ENCODE results near the gene EIF4B. TPM values are rescaled to one million over a fixed set of nuclear protein-coding genes. Genes with fewer than 3 reads are reported as not detected.

The EIF4B gene
- total and polyA plus RNA-seq, 2 of the 8 experiments (the other 6 are each of a cell fraction or from before 2014, with no cell fraction given): 269 to 816 TPM

- no peak for TF ChIP-seq CHD7 (IDR thresholded peaks at IDR 0.05; ENCODE audit: insufficient replicate concordance, low read length)
- TF ChIP-seq CTBP2 (IDR thresholded peaks at IDR 0.05; ENCODE audit: borderline replicate concordance, insufficient read depth, insufficient read length, low read length): no peak
- TF ChIP-seq EP300 (IDR thresholded peaks at IDR 0.05; ENCODE audit: borderline replicate concordance in 1 of 2, low read depth in 2 of 2, low read length in 2 of 2): no peak
- no peak for TF ChIP-seq TBP (IDR thresholded peaks at IDR 0.05; ENCODE audit: low read depth, low read length)
- TF ChIP-seq NRF1 (IDR thresholded peaks at IDR 0.05; ENCODE audit: low read depth, low read length): no peak
- no peak for TF ChIP-seq RNF2 (IDR thresholded peaks at IDR 0.05; ENCODE audit: borderline replicate concordance, low read depth, low read length, missing control alignments, poor library complexity, severe bottlenecking)
Measured at GRCh38 chr12:53045696-53046045, 39.4 kb downstream of the EIF4B start (continued).
